CD4-positive, alpha-beta T cell (primary cell): Measurements from ENCODE around the gene ZNF302. TPM values are rescaled to one million over a fixed set of nuclear protein-coding genes. Genes with fewer than 3 reads are reported as not detected.

ENCODE experiments used
- ATAC-seq: fragments of 200-7000 bp; cut with Tn5 transposase; one replicate; pipeline ENCODE4 v1.10.0; 2022; ENCODE audit warnings: mild to moderate bottlenecking; ENCODE audit not compliant: poor library complexity
- CTCF ChIA-PET: fragments of 350-600 bp; sonication (Branson Sonifier 250); formaldehyde crosslinking; loops from one replicate; lab custom pipeline; 2021; ENCODE audit warnings: antibody characterized with exemption, inconsistent platforms; lab: Charles Lee
- POLR2A ChIA-PET: fragments of 350-600 bp; sonication (Branson Sonifier 250); formaldehyde crosslinking; loops from one replicate; lab custom pipeline; 2021; ENCODE audit warnings: antibody characterized with exemption, inconsistent platforms; lab: Charles Lee
- DNase-seq, 14 experiments: peaks; one replicate each; pipeline ENCODE4 v3.0.0-alpha.2; 2013 to 2020; ENCODE audit warnings: mixed read lengths in 2 of 14
- H3K27ac ChIP-seq, 2 donors: one replicate each; pipeline versions ENCODE4 v1.5.1 to v1.7.0; 2013; ENCODE audit warnings: low read length in 2 of 2, low read depth in 1 of 2, mild to moderate bottlenecking in 1 of 2
- H3K27me3 ChIP-seq, 2 experiments: 1 replicate in 1 of 2; 2 replicates in 1 of 2; pipeline versions ENCODE4 v1.6.1 to v1.7.0; 2013; ENCODE audit warnings: low read length in 2 of 2, control low read depth in 1 of 2, mild to moderate bottlenecking in 1 of 2, moderate library complexity in 1 of 2; ENCODE audit not compliant: insufficient read depth in 2 of 2, control insufficient read depth in 1 of 2
- H3K36me3 ChIP-seq: one replicate; pipeline ENCODE4 v1.6.1; 2013; ENCODE audit warnings: low read length, control low read depth; ENCODE audit not compliant: insufficient read depth
- H3K4me1 ChIP-seq: one replicate; pipeline ENCODE4 v1.6.1; 2013; ENCODE audit warnings: low read length, control low read depth; ENCODE audit not compliant: insufficient read depth
- H3K4me3 ChIP-seq: one replicate; pipeline ENCODE4 v1.5.1; 2013; ENCODE audit warnings: mild to moderate bottlenecking, low read length, moderate library complexity
- H3K9me3 ChIP-seq, 2 experiments: 1 replicate in 1 of 2; 2 replicates in 1 of 2; pipeline versions ENCODE4 v1.6.1 to v1.7.0; 2013; ENCODE audit warnings: low read length in 2 of 2, mild to moderate bottlenecking in 2 of 2, control low read depth in 1 of 2, moderate library complexity in 1 of 2; ENCODE audit not compliant: control insufficient read depth in 1 of 2, insufficient read depth in 1 of 2
- H3K27ac Mint-ChIP-seq: one replicate; pipeline ENCODE4 v1.8.0; 2020; ENCODE audit warnings: mixed read lengths
- H3K27me3 Mint-ChIP-seq: one replicate; pipeline ENCODE4 v1.8.0; 2021; ENCODE audit warnings: mixed read lengths
- H3K36me3 Mint-ChIP-seq: one replicate; pipeline ENCODE4 v1.8.0; 2021; ENCODE audit warnings: low read depth, mixed read lengths
- H3K4me1 Mint-ChIP-seq: one replicate; pipeline ENCODE4 v1.8.0; 2021; ENCODE audit warnings: low read depth, mixed read lengths
- H3K4me3 Mint-ChIP-seq: one replicate; pipeline ENCODE4 v1.8.0; 2020; ENCODE audit warnings: mild to moderate bottlenecking, mixed read lengths
- H3K9me3 Mint-ChIP-seq: one replicate; pipeline ENCODE4 v1.8.0; 2020; ENCODE audit warnings: mixed read lengths
- intact Hi-C, 2 experiments: fragments of 100-400 bp; cut with DNase I in 1 of 2; cut with micrococcal nuclease in 1 of 2; formaldehyde crosslinking; loops; one replicate each; pipeline versions ENCODE4 v1.15.1 to v1.9.0; 2023 to 2025; cut with DNase I, micrococcal nuclease
- total RNA-seq, 174 experiments: library from RNA in 2 of 174; stranded (reverse) in 2 of 174; gene quantifications; one replicate each; pipeline ENCODE4 v1.2.3 and lab custom pipeline; 2021 to 2026
- TF ChIP-seq, protein P1 (sequence below): fragments of 200-600 bp; IDR thresholded peaks from one replicate; pipeline ENCODE4 v1.8.0; 2022; ENCODE audit warnings: antibody characterized with exemption, mild to moderate bottlenecking

ZNF302 gene
- total RNA-seq, 2 experiments from 2014 or later: 12.2 to 12.9 TPM

DNA sequence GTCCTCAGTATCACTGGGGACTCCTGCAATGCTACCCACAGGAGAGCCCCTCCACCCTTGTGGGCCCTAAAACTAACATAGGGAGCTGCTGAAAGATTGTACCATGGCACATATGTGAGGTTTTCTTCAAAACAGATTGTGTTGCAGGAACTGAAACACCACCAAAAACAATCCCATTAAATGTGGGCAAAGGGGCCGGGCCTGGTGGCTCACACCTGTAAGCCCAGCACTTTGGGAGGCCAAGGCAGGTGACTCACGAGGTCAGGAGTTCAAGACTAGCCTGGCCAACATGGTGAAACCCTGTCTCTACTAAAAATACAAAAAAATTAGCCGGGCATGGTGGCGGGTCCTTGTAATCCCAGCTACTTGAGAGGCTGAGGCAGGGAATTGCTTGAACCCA is 35.2 kb upstream of the ZNF302 start:
- ChIA-PET CTCF (no interaction called here), POLR2A (no interaction called here)
- Histone ChIP-seq H3K27ac (no peak overlapping the region), H3K36me3 (no peaks in the 10 kb centered on the region), H3K4me3 (no peak overlapping the region), H3K4me1 (no peaks in the 10 kb centered on the region), H3K9me3 (no peaks in the 10 kb centered on the region), H3K27me3 (no peaks in the 10 kb centered on the region)
- Mint-ChIP-seq H3K4me3 (no peak overlapping the region), H3K4me1 (no peaks in the 10 kb centered on the region), H3K27ac (no peak overlapping the region), H3K27me3 (peaks cover under 1% of the 10 kb centered on the region), H3K9me3 (no peaks in the 10 kb centered on the region), H3K36me3 (no peaks in the 10 kb centered on the region)
- no peak for DNase-seq
- TF ChIP-seq, protein P1, sequence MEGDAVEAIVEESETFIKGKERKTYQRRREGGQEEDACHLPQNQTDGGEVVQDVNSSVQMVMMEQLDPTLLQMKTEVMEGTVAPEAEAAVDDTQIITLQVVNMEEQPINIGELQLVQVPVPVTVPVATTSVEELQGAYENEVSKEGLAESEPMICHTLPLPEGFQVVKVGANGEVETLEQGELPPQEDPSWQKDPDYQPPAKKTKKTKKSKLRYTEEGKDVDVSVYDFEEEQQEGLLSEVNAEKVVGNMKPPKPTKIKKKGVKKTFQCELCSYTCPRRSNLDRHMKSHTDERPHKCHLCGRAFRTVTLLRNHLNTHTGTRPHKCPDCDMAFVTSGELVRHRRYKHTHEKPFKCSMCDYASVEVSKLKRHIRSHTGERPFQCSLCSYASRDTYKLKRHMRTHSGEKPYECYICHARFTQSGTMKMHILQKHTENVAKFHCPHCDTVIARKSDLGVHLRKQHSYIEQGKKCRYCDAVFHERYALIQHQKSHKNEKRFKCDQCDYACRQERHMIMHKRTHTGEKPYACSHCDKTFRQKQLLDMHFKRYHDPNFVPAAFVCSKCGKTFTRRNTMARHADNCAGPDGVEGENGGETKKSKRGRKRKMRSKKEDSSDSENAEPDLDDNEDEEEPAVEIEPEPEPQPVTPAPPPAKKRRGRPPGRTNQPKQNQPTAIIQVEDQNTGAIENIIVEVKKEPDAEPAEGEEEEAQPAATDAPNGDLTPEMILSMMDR: no peak
- intact Hi-C loops: loop anchor here in 1 of 2 experiments (5.0 kb wide), 1 partner anchor 35 kb away; the partner anchor contains the start of genes SCGB2B2 and ZNF302
- ATAC-seq: no peak

DNA sequence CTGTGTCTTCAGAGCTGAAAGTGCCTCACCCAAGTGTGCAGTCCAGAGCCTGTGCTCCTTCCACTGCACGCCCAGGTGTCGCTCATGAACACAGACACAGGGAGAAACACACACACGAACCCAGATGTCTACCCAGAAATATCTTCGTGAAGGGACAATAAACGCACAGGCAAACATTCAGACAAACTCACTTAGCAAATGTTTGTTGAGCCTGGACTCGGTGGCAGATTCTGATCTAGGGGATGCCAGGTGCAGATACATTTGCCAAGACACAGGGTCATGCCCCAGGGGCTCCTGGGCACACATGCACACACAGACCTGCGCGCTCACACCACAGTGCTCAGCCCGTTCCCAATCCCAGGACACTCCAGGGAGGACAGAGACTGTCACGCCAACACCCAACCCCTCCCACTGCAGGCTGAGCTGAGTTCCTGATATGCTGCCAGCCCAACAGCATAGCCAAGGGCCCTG is 32.5 kb upstream of the ZNF302 start:
- ChIA-PET CTCF (no interaction called here), POLR2A (no interaction called here)
- Histone ChIP-seq H3K27me3 (no peaks in the 10 kb centered on the region), H3K4me1 (no peaks in the 10 kb centered on the region), H3K4me3 (no peak overlapping the region), H3K27ac (no peak overlapping the region), H3K36me3 (no peaks in the 10 kb centered on the region), H3K9me3 (no peaks in the 10 kb centered on the region)
- TF ChIP-seq, protein P1: no peak
- intact Hi-C loops: loop anchor here in 1 of 2 experiments (5.0 kb wide), 1 partner anchor 32 kb away; the partner anchor contains the start of genes SCGB2B2 and ZNF302
- no peak for ATAC-seq
- no peak for DNase-seq
- no peaks in the 10 kb centered on the region for H3K4me1 Mint-ChIP-seq
- peaks cover 3% of the 10 kb centered on the region for H3K27me3 Mint-ChIP-seq
- H3K9me3 Mint-ChIP-seq: no peaks in the 10 kb centered on the region
- H3K27ac Mint-ChIP-seq: no peak overlapping the region
- H3K36me3 Mint-ChIP-seq: no peaks in the 10 kb centered on the region
- H3K4me3 Mint-ChIP-seq: no peak overlapping the region

DNA sequence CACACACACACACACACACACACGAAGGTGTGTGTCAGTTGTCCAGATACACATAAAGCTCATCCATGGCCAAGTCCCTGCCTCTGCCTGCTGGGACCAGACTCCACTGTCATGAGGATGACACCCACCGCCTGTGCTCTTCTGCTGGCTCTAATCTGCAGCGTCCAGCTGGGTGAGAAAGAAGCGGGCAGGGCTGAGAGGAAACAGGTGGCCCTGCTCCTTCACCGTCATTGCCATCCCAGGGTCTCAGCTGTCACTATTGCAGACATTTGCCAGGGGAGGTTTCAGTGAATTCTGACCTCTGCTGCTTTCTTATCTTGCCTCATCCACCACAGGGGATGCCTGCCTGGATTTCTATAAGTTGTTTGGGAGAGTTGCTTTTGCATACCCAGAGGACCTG is 31.9 kb upstream of the ZNF302 start:
- no peaks in the 10 kb centered on the region for H3K9me3 ChIP-seq
- H3K4me3 ChIP-seq: no peak overlapping the region
- TF ChIP-seq, protein P1: no peak
- no peak overlapping the region for H3K27ac Mint-ChIP-seq
- no peaks in the 10 kb centered on the region for H3K27me3 ChIP-seq
- no peaks in the 10 kb centered on the region for H3K9me3 Mint-ChIP-seq
- H3K4me1 Mint-ChIP-seq: no peaks in the 10 kb centered on the region
- no peak overlapping the region for H3K27ac ChIP-seq
- H3K4me1 ChIP-seq: no peaks in the 10 kb centered on the region
- H3K36me3 ChIP-seq: no peaks in the 10 kb centered on the region
- ChIA-PET POLR2A (no interaction called here), CTCF (no interaction called here)
- H3K4me3 Mint-ChIP-seq: no peak overlapping the region
- no peak for ATAC-seq
- no peaks in the 10 kb centered on the region for H3K36me3 Mint-ChIP-seq
- H3K27me3 Mint-ChIP-seq: peaks cover 3% of the 10 kb centered on the region
- intact Hi-C loops: no loop called here
- DNase-seq: no peak
